Activated T-helper 1 cell treated with anti-CD3 and anti-CD28 coated beads, Interleukin-2, amount 50 U/mL, for 16 hours (primary cell): ENCODE measurements around the gene ARHGAP1.
"Not testable (repeated sequence)": the region's sequence is repeated elsewhere in the genome, so short reads cannot be mapped to it uniquely, and the experiment has no call there.

Experiments
- DNase-seq, 2 donors: peaks; one replicate each; pipeline ENCODE4 v3.0.0-alpha.2; 2020; ENCODE audit warnings: low read depth in 1 of 2, low spot score in 1 of 2

The ARHGAP1 gene

GRCh38 chr11:46675288-46675851 is 25.0 kb downstream of the ARHGAP1 start:
- DNase-seq: no peak

- DNase-seq: no peak
Measured at GRCh38 chr11:46674463-46675287, 25.7 kb downstream of the ARHGAP1 start.

DNA sequence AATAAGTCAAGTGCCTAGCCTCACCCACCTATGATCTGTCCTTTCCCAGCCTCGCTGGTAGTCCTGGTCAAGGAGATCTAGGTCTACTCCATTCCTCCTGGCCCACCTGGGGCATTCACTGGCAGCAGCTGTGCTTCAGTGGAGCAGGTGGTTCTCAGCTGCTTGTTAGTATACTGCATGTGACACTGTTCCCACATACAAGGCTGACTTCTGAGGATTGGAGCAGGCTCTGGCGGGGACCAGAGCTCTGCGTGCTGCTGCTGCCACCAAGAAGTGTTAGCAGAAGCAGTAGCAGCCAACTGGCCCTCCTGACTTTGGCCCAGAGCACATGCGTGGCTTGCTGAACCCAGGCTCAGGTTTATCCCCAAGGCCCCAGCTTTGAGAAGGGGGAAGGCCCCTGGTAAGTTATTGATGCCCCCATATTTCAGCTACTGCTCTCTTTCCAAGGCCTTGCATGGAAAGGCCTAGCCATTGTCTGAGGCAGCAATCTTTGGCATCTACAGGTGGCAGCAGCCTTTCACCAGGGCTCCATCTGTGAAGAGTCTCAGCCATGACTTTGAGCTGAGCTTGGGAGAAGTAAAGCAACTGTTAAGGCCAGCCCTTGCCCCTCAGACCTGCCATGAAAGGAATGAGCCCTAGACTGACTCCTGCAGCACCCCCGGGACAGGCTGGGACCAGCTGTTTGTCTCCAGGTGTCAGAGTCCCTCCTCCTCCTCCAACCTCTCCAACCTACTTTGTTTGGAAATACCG is 26.5 kb downstream of the ARHGAP1 start:
- DNase-seq: no peak

GRCh38 chr11:46672381-46672839 is 28.0 kb downstream of the ARHGAP1 start:
- no peak for DNase-seq

- no peak for DNase-seq
Measured at GRCh38 chr11:46671958-46672315, 28.5 kb downstream of the ARHGAP1 start.

GRCh38 chr11:46670521-46670920 is 29.9 kb downstream of the ARHGAP1 start:
- DNase-seq: not testable (repeated sequence)

- DNase-seq: no peak
Measured at GRCh38 chr11:46669711-46670139, 30.7 kb downstream of the ARHGAP1 start.

DNA sequence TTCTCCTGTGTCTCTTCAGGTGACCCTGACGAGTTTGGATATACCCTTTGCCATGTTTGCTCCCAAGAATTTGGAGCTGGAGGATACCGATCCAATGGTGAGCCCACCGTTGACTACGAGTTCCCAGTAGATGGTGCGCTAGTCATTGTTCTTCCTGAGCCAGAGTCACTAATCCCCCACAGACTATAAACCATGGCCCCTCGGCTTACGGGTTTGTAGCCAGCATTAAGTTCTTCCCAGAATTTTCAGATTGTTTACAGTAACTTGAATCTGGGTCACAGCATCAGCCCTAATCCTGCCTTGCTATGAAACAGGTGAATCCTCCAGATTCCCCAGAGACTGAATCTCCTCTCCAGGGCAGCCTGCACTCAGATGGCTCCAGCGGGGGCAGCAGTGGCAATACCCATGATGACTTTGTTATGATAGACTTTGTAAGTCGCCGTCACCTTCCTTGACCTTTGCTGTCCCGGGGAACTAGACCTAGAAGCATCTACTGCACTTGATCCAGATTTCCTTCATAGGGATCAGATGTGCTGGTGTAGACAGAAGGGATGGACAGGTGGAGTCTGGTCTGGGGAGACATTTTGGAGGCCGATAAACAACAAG is 31.8 kb downstream of the ARHGAP1 start:
- DNase-seq: no peak

DNA sequence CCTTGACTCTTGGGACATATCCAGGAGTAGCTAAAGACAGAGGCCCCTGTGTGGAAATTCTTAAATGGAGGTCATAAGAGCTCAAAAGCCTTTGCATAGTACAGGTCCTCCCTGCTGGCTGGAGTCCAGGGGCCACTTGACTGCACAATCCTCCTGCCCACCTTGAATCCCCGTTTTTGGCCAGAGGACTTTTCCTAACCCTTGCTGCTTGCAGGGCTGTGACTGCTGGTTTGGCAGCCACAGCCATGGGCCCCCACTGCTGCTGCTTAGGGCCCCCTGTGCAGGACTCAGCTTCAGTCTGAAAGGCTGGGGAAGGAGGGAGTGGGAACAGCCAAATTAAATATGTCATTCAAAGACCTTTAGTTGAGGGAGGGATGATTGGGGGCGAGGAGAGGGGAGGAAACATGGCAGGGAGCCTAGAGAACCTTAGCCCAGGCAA is 33.4 kb downstream of the ARHGAP1 start:
- no peak for DNase-seq

- no peak for DNase-seq
Measured at GRCh38 chr11:46666516-46666915, 33.9 kb downstream of the ARHGAP1 start.

DNA sequence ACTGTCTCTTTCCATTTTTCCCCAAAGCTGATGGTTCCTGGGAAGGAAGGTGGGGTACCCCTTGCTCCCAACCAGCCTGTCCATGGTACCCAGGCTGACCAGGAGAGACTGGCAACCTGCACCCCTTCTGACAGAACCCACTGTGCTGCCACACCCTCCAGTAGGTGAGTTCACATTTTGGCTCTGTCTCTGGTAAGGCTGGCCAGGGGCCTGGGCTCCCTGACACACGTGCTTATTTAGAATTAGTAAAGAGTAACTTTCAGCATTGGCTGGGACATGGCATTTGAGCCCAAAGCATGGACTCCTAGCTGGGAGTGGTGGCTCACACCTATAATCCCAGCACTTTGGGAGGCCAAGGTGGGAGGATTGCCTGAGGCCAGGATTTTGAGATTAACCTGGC is 35.1 kb downstream of the ARHGAP1 start:
- no peak for DNase-seq

GRCh38 chr11:46664612-46665011 is 35.8 kb downstream of the ARHGAP1 start:
- DNase-seq: no peak

GRCh38 chr11:46663277-46663940 is 37.0 kb downstream of the ARHGAP1 start:
- no peak for DNase-seq

DNA sequence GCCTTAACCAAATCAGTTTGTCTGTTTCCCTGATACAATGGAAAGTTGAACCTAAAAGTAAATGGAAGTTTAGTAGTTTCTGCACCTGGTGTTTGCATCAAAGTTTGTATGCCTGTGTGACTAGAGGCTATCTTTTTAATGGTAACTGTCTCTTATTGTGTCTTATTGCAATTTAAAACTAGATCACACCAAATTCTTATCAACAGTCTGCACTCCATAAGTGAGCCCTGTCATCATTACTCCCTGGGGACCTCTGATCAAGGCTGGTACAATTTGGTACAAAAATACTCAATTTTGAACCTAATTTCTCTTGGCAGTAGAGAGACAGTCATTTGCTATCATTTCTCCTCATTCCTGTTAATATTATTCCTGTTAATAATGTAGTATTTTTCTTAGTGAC is 38.1 kb downstream of the ARHGAP1 start:
- no peak for DNase-seq

DNA sequence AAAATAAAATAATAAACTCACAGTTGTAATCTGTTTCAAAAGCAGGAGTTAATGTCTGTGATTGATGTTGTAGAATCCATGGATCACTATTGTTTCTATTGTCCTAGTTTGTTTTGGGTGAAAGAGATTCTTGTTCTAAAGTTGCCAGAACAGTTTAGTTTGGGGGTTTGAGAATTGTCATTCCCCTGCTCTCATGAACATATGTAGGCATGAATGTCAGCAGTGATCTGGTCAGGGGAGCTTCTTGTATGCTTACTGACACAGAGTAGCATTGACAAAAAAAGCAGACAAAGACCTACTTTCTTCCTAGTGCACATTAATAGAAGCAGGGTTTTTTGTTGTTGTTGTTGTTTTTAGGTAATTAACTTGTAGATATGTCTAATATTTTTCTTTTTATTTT is 38.6 kb downstream of the ARHGAP1 start:
- no peak for DNase-seq

DNA sequence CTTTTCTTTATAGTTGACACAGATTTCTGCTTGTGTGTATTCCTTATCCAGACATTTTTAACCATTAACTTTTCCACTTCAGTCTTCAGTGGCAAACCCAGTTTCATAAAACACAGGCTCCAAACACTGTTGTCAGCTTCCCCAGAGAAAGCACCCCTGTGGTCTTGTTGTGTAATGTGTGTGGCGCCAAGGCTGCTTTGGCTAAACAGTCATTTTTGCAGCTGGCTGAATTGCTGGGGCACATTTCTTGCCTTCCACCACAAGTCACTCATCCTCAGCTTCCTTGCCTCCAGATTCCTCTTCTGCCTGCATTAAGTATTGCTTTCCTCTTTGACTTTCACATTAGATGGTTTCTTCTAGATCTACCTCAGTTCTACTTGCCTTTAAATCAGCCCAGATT is 40.5 kb downstream of the ARHGAP1 start:
- DNase-seq: no peak

- DNase-seq: no peak
Measured at GRCh38 chr11:46658259-46658658, 42.2 kb downstream of the ARHGAP1 start.

GRCh38 chr11:46657186-46657585 is 43.2 kb downstream of the ARHGAP1 start:
- no peak for DNase-seq

DNA sequence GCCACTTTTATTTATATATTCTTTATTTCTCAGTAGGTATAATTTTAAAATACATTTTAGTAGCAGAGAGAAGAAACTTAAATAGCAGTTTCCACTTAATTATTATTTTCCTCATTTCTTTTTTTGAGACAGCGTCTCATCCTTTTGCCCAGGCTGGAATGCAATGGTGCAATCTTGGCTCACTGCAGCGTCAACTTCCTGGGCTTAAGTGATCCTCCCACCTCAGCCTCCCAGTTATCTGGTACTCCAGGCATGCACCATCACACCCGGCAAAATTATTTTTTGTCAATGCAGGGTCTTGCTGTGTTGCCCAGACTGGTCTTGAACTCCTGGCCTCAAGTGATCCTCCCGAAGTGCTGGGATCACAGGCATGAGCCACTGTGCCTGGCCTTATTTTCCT is 44.8 kb downstream of the ARHGAP1 start:
- DNase-seq: no peak

GRCh38 chr11:46649180-46649738 is 51.2 kb downstream of the ARHGAP1 start:
- DNase-seq: no peak

GRCh38 chr11:46643986-46644385 is 56.4 kb downstream of the ARHGAP1 start:
- no peak for DNase-seq
